ENCODE data around the gene PDE4B. TPM values are rescaled to one million over a fixed set of nuclear protein-coding genes. Genes with fewer than 3 reads are reported as not detected.
A peak's percentile ranks its signal among the peaks of the same experiment; 100 is the strongest.

Gene PDE4B
- total RNA-seq, 1 donor from 2014 or later = 37.5 TPM

GRCh38 chr1:66328896-66329295 is 536.2 kb downstream of the PDE4B start:
- Mint-ChIP-seq H3K36me3 (ENCODE audit: low read depth) (no peaks in the 10 kb centered on the region), H3K27ac (ENCODE audit: unreplicated experiment) (no peak overlapping the region), H3K4me1 (peaks cover 40% of the 10 kb centered on the region), H3K4me3 (no peak overlapping the region), H3K9me3 (no peaks in the 10 kb centered on the region), H3K27me3 (ENCODE audit: low read depth) (no peaks in the 10 kb centered on the region)
- TF ChIP-seq CTCF (conservative IDR thresholded peaks at IDR 0.05) = no peak
- no peak for DNase-seq (ENCODE audit: low read depth, low spot score)

- Mint-ChIP-seq H3K27me3 (ENCODE audit: low read depth) (no peaks in the 10 kb centered on the region), H3K9me3 (no peaks in the 10 kb centered on the region), H3K27ac (ENCODE audit: unreplicated experiment) (no peak overlapping the region), H3K36me3 (ENCODE audit: low read depth) (no peaks in the 10 kb centered on the region), H3K4me3 (peak overlapping the region; percentile 73), H3K4me1 (peaks cover 50% of the 10 kb centered on the region)
- DNase-seq (ENCODE audit: low read depth, low spot score) = no peak
- no peak for TF ChIP-seq CTCF (conservative IDR thresholded peaks at IDR 0.05)
Measured at GRCh38 chr1:66330722-66331141, 538.0 kb downstream of the PDE4B start.

GRCh38 chr1:66331658-66332547 is 539.2 kb downstream of the PDE4B start:
- Mint-ChIP-seq H3K4me3 (peak overlapping the region; percentile 94), H3K36me3 (ENCODE audit: low read depth) (no peaks in the 10 kb centered on the region), H3K4me1 (peaks cover 62% of the 10 kb centered on the region), H3K9me3 (no peaks in the 10 kb centered on the region), H3K27me3 (ENCODE audit: low read depth) (no peaks in the 10 kb centered on the region), H3K27ac (ENCODE audit: unreplicated experiment) (peak overlapping the region; percentile 97)
- peak; percentile 46 for DNase-seq (ENCODE audit: low read depth, low spot score)
- peak; percentile 51 for TF ChIP-seq CTCF (conservative IDR thresholded peaks at IDR 0.05)

- DNase-seq (ENCODE audit: low read depth, low spot score) = no peak
- H3K36me3 Mint-ChIP-seq (ENCODE audit: low read depth) = peaks cover 3% of the 10 kb centered on the region
- H3K4me3 Mint-ChIP-seq = peak overlapping the region; percentile 94
- TF ChIP-seq CTCF (conservative IDR thresholded peaks at IDR 0.05) = peak; percentile 7
- peak overlapping the region; percentile 97 for H3K27ac Mint-ChIP-seq (ENCODE audit: unreplicated experiment)
- peaks cover 68% of the 10 kb centered on the region for H3K4me1 Mint-ChIP-seq
- no peaks in the 10 kb centered on the region for H3K9me3 Mint-ChIP-seq
- H3K27me3 Mint-ChIP-seq (ENCODE audit: low read depth) = no peaks in the 10 kb centered on the region
Measured at GRCh38 chr1:66332548-66332901, 539.8 kb downstream of the PDE4B start.

GRCh38 chr1:66333466-66334199 is 540.9 kb downstream of the PDE4B start:
- Mint-ChIP-seq H3K4me3 (peak overlapping the region; percentile 94), H3K9me3 (no peaks in the 10 kb centered on the region), H3K4me1 (peaks cover 69% of the 10 kb centered on the region), H3K27ac (ENCODE audit: unreplicated experiment) (peak overlapping the region; percentile 91), H3K36me3 (ENCODE audit: low read depth) (peaks cover 3% of the 10 kb centered on the region), H3K27me3 (ENCODE audit: low read depth) (no peaks in the 10 kb centered on the region)
- DNase-seq (ENCODE audit: low read depth, low spot score) = no peak
- no peak for TF ChIP-seq CTCF (conservative IDR thresholded peaks at IDR 0.05)
